DOHH2 (cell line): Measurements from ENCODE around the gene SGCE.

Source experiments
- H3F3A ChIP-seq: fragments of 200-600 bp; sonication (generic), shearing (Covaris generic); 2 replicates; pipeline ENCODE4 v1.6.0; 2016; ENCODE audit warnings: antibody characterized with exemption, mild to moderate bottlenecking; ENCODE audit not compliant: control insufficient read depth, insufficient read depth
- H3K27ac ChIP-seq: fragments of 200-600 bp; sonication (generic); 2 replicates; pipeline ENCODE4 v1.5.1; 2014; ENCODE audit warnings: low read depth, mild to moderate bottlenecking, low read length, moderate library complexity
- H3K27me3 ChIP-seq: fragments of 200-600 bp; sonication (generic); 2 replicates; pipeline ENCODE4 v1.6.1; 2014; ENCODE audit warnings: mild to moderate bottlenecking, low read length, mixed read lengths; ENCODE audit not compliant: control insufficient read depth
- H3K36me3 ChIP-seq: fragments of 200-600 bp; sonication (generic); 2 replicates; pipeline ENCODE4 v1.6.1; 2014; ENCODE audit warnings: mild to moderate bottlenecking, low read length, moderate library complexity, mixed read lengths; ENCODE audit not compliant: control insufficient read depth
- H3K4me1 ChIP-seq: fragments of 200-600 bp; sonication (generic); 2 replicates; pipeline ENCODE4 v1.6.1; 2014; ENCODE audit warnings: mild to moderate bottlenecking, low read length, mixed read lengths; ENCODE audit not compliant: control insufficient read depth
- H3K4me2 ChIP-seq: fragments of 200-600 bp; sonication (generic); 2 replicates; pipeline ENCODE4 v1.6.0; 2014; ENCODE audit warnings: mild to moderate bottlenecking, low read length, moderate library complexity
- H3K4me3 ChIP-seq: fragments of 200-600 bp; sonication (generic); 2 replicates; pipeline ENCODE4 v1.5.1; 2014; ENCODE audit warnings: mild to moderate bottlenecking, low read length, mixed read lengths
- H3K79me2 ChIP-seq: fragments of 200-600 bp; sonication (generic); 2 replicates; pipeline ENCODE4 v1.6.1; 2014; ENCODE audit warnings: mild to moderate bottlenecking, low read length, mixed read lengths; ENCODE audit not compliant: control insufficient read depth
- H3K9me2 ChIP-seq: fragments of 200-600 bp; sonication (generic); replicated peaks from 2 replicates; pipeline ENCODE4 v1.6.1; 2014; ENCODE audit warnings: mild to moderate bottlenecking, low read length, mixed read lengths; ENCODE audit not compliant: control insufficient read depth
- H3K9me3 ChIP-seq: fragments of 200-600 bp; sonication (generic); 2 replicates; pipeline ENCODE4 v1.6.1; 2014; ENCODE audit warnings: antibody characterized with exemption, low read length, mixed read lengths; ENCODE audit not compliant: control insufficient read depth, insufficient read depth
- H4K20me1 ChIP-seq: fragments of 200-600 bp; sonication (generic); 2 replicates; pipeline ENCODE4 v1.6.0; 2014; ENCODE audit warnings: low read depth, mild to moderate bottlenecking, antibody characterized with exemption, low read length, moderate library complexity; ENCODE audit not compliant: control insufficient read depth, insufficient read depth
- CTCF ChIP-seq: fragments of 200-600 bp; sonication (generic); IDR thresholded peaks from one replicate; pipeline ENCODE4 v1.5.1; 2014; ENCODE audit warnings: antibody characterized with exemption, mild to moderate bottlenecking, low read depth, low read length; ENCODE audit not compliant: poor library complexity, severe bottlenecking
- EZH2phosphoT487 ChIP-seq: fragments of 200-600 bp; sonication (generic); IDR thresholded peaks from 2 replicates; pipeline ENCODE4 v1.6.1; 2017; ENCODE audit warnings: borderline replicate concordance, mild to moderate bottlenecking, antibody characterized with exemption, low read length, moderate library complexity, mixed read lengths

SGCE gene

DNA sequence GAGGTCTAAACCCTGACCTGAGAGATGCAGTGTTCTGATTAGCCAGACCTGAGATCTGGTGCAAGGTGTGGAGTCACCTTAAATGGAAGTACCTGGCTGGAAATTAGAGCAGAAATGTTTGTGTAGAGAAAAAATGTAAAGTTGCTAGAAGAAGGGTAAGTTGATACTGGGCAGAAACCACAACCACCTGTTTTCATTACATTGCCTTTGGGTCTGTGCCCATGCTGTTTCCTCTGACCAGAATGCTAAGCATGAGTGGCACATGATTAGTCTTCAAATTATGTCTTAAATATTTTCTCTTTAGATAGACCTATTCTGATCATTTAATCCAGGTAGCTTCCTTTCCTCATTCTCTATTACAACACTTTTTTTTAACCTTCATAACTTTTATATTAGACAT is 77.3 kb downstream of the SGCE start:
- H3K79me2 ChIP-seq = no peaks in the 10 kb centered on the region
- no peak for TF ChIP-seq EZH2phosphoT487
- no peak for TF ChIP-seq CTCF
- H3K27me3 ChIP-seq = no peaks in the 10 kb centered on the region
- no peak overlapping the region for H3K4me3 ChIP-seq
- peaks cover 6% of the 10 kb centered on the region for H3K4me1 ChIP-seq
- H3K27ac ChIP-seq = no peak overlapping the region
- H3K9me3 ChIP-seq = peaks cover 9% of the 10 kb centered on the region
- H3K4me2 ChIP-seq = no peak overlapping the region
- no peaks in the 10 kb centered on the region for H3F3A ChIP-seq
- no peaks in the 10 kb centered on the region for H4K20me1 ChIP-seq
- no peaks in the 10 kb centered on the region for H3K36me3 ChIP-seq
- no peaks in the 10 kb centered on the region for H3K9me2 ChIP-seq

DNA sequence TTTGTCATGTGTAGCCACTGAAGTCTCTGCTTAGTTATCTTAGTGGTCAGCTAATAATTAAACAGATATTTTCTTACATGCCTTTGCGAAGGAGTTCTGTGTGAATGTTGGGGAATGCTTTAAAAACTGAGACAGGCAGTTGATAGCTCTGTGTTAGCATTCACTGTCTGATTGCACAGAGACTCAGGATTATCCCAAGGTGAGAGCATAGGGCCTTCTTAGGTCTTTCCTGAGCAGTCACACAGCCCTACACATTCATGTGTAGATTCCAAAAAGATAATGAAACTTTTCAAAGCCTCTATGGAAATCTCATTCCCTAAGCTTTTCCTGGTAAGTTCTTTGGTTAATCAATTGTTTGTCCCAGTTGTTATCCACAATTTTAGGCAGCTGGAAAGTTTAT is 78.6 kb downstream of the SGCE start:
- no peaks in the 10 kb centered on the region for H4K20me1 ChIP-seq
- H3K36me3 ChIP-seq = no peaks in the 10 kb centered on the region
- H3K27me3 ChIP-seq = no peaks in the 10 kb centered on the region
- no peaks in the 10 kb centered on the region for H3K9me2 ChIP-seq
- H3K4me2 ChIP-seq = no peak overlapping the region
- TF ChIP-seq CTCF = no peak
- TF ChIP-seq EZH2phosphoT487 = no peak
- no peaks in the 10 kb centered on the region for H3K79me2 ChIP-seq
- no peak overlapping the region for H3K27ac ChIP-seq
- H3F3A ChIP-seq = no peaks in the 10 kb centered on the region
- no peak overlapping the region for H3K4me3 ChIP-seq
- peaks cover 12% of the 10 kb centered on the region for H3K9me3 ChIP-seq
- H3K4me1 ChIP-seq = peaks cover 6% of the 10 kb centered on the region

- H3F3A ChIP-seq = no peaks in the 10 kb centered on the region
- H3K27ac ChIP-seq = no peak overlapping the region
- H3K9me3 ChIP-seq = peaks cover 12% of the 10 kb centered on the region
- H3K4me2 ChIP-seq = no peak overlapping the region
- peaks cover 6% of the 10 kb centered on the region for H3K4me1 ChIP-seq
- H3K27me3 ChIP-seq = no peaks in the 10 kb centered on the region
- H4K20me1 ChIP-seq = no peaks in the 10 kb centered on the region
- TF ChIP-seq CTCF (no peak), EZH2phosphoT487 (no peak)
- no peak overlapping the region for H3K4me3 ChIP-seq
- H3K79me2 ChIP-seq = no peaks in the 10 kb centered on the region
- H3K36me3 ChIP-seq = no peaks in the 10 kb centered on the region
- no peaks in the 10 kb centered on the region for H3K9me2 ChIP-seq
Measured at GRCh38 chr7:94576316-94576715, 79.6 kb downstream of the SGCE start.

GRCh38 chr7:94575646-94576045 is 80.3 kb downstream of the SGCE start:
- Histone ChIP-seq H3K4me3 (no peak overlapping the region), H3K9me2 (no peaks in the 10 kb centered on the region), H3K4me1 (peaks cover 6% of the 10 kb centered on the region), H3K79me2 (no peaks in the 10 kb centered on the region), H3K4me2 (no peak overlapping the region), H4K20me1 (no peaks in the 10 kb centered on the region), H3K27me3 (no peaks in the 10 kb centered on the region), H3K27ac (no peak overlapping the region), H3F3A (no peaks in the 10 kb centered on the region), H3K9me3 (peaks cover 12% of the 10 kb centered on the region), H3K36me3 (no peaks in the 10 kb centered on the region)
- TF ChIP-seq CTCF = no peak
- TF ChIP-seq EZH2phosphoT487 = no peak
